Ishikawa (cell line): ENCODE results near the gene KCTD2.

Experiments
- CEBPB ChIP-seq: IDR thresholded peaks from 2 replicates; pipeline ENCODE4 v1.6.1; 2012
- CREB1 ChIP-seq: IDR thresholded peaks from 2 replicates; pipeline ENCODE4 v1.6.1; 2012; ENCODE audit warnings: low read depth
- EGR1 ChIP-seq: IDR thresholded peaks from 2 replicates; pipeline ENCODE4 v1.6.1; 2012
- EP300 ChIP-seq: IDR thresholded peaks from 2 replicates; pipeline ENCODE4 v1.6.1; 2012; ENCODE audit warnings: borderline replicate concordance
- FOXM1 ChIP-seq: IDR thresholded peaks from 2 replicates; pipeline ENCODE4 v1.6.1; 2012; ENCODE audit warnings: low read depth, borderline replicate concordance
- NFIC ChIP-seq: IDR thresholded peaks from 2 replicates; pipeline ENCODE4 v1.6.1; 2012
- TAF1 ChIP-seq: IDR thresholded peaks from 2 replicates; pipeline ENCODE4 v1.6.1; 2012; ENCODE audit warnings: low read depth, mild to moderate bottlenecking
- TCF12 ChIP-seq: IDR thresholded peaks from 2 replicates; pipeline ENCODE4 v1.6.1; 2012; ENCODE audit warnings: low read depth
- TEAD4 ChIP-seq: IDR thresholded peaks from 2 replicates; pipeline ENCODE4 v1.6.1; 2012
- YY1 ChIP-seq: IDR thresholded peaks from 2 replicates; pipeline ENCODE4 v1.6.1; 2012; ENCODE audit warnings: low read depth
- ZBTB7A ChIP-seq: IDR thresholded peaks from 2 replicates; pipeline ENCODE4 v1.6.1; 2012; ENCODE audit warnings: low read depth
- TF ChIP-seq, protein P1 (sequence below): IDR thresholded peaks from 2 replicates; pipeline ENCODE4 v1.6.1; 2012; ENCODE audit warnings: low read depth, mild to moderate bottlenecking
- TF ChIP-seq, protein P2 (sequence below): IDR thresholded peaks from 2 replicates; pipeline ENCODE4 v1.6.1; 2012
- TF ChIP-seq, protein P3 (sequence below): IDR thresholded peaks from 2 replicates; pipeline ENCODE4 v1.6.1; 2012

KCTD2 gene

DNA sequence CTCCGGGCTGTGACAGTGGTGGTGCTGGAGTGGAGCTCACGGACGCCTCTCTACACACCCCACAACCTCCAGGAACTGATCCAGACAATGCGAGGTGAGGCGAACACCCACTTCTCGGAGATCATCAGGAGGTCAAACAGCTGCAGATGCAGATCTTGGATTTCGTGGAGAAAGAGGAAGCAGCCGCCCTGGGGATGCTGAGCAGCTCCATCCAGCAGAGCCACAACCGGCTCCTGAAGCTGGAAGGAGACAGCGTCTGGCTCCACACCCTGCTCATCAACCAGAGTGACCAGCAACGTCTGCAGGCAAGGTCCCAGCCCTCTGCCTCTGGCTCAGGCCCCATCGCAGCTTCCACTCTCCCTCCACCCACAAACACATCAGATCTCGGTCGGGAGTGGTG is 27.5 kb downstream of the KCTD2 start:
- TF ChIP-seq NFIC: no peak
- TF ChIP-seq, protein P1, sequence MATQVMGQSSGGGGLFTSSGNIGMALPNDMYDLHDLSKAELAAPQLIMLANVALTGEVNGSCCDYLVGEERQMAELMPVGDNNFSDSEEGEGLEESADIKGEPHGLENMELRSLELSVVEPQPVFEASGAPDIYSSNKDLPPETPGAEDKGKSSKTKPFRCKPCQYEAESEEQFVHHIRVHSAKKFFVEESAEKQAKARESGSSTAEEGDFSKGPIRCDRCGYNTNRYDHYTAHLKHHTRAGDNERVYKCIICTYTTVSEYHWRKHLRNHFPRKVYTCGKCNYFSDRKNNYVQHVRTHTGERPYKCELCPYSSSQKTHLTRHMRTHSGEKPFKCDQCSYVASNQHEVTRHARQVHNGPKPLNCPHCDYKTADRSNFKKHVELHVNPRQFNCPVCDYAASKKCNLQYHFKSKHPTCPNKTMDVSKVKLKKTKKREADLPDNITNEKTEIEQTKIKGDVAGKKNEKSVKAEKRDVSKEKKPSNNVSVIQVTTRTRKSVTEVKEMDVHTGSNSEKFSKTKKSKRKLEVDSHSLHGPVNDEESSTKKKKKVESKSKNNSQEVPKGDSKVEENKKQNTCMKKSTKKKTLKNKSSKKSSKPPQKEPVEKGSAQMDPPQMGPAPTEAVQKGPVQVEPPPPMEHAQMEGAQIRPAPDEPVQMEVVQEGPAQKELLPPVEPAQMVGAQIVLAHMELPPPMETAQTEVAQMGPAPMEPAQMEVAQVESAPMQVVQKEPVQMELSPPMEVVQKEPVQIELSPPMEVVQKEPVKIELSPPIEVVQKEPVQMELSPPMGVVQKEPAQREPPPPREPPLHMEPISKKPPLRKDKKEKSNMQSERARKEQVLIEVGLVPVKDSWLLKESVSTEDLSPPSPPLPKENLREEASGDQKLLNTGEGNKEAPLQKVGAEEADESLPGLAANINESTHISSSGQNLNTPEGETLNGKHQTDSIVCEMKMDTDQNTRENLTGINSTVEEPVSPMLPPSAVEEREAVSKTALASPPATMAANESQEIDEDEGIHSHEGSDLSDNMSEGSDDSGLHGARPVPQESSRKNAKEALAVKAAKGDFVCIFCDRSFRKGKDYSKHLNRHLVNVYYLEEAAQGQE: no peak
- TF ChIP-seq, protein P2, sequence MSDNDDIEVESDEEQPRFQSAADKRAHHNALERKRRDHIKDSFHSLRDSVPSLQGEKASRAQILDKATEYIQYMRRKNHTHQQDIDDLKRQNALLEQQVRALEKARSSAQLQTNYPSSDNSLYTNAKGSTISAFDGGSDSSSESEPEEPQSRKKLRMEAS: no peak
- TF ChIP-seq, protein P3, sequence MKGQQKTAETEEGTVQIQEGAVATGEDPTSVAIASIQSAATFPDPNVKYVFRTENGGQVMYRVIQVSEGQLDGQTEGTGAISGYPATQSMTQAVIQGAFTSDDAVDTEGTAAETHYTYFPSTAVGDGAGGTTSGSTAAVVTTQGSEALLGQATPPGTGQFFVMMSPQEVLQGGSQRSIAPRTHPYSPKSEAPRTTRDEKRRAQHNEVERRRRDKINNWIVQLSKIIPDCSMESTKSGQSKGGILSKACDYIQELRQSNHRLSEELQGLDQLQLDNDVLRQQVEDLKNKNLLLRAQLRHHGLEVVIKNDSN: no peak
- TF ChIP-seq YY1: no peak
- no peak for TF ChIP-seq CREB1
- TF ChIP-seq EGR1: no peak
- TF ChIP-seq TEAD4: no peak
- TF ChIP-seq ZBTB7A: no peak
- no peak for TF ChIP-seq CEBPB
- TF ChIP-seq TAF1: no peak
- no peak for TF ChIP-seq TCF12

DNA sequence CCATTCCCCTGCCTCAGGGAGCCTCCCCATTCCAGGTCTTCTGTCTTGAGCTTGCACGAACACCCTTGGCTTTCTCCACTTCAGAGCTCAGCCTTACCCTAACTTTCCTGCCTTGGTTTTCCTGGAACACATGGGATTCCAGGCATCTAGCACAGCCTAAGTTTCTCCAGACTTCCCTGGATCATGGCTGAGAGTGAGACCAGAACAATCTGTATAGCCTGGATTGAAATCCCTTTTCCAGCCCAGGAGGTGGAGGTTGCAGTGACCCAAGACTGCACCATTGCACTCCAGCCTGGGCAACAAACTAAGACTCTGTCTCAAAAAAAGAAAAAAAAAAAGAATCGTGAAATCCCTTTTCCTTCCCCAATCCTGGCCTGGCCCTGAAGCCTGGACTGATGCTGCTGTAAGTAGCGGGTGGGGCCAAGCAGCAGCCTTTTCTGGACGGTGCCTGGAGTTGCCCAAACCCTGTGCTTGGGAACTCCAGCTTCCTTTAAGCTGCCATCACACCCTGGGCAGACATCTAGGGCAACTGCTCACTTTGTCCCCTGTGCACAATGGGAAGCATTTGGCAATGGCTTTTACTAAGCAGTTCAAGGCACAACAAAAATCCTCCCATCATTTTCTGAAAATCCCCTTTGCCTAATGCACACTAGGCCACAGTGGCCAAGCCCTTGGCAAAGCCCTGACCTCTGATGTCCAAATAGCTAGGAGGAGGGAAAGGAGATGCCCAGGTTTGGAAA is 28.7 kb downstream of the KCTD2 start:
- TF ChIP-seq YY1 (no peak), FOXM1 (no peak), CEBPB (no peak), EGR1 (no peak), EP300 (no peak), TAF1 (no peak), TCF12 (no peak)
- TF ChIP-seq, protein P2: no peak
- TF ChIP-seq, protein P1: no peak
- TF ChIP-seq, protein P3: no peak

DNA sequence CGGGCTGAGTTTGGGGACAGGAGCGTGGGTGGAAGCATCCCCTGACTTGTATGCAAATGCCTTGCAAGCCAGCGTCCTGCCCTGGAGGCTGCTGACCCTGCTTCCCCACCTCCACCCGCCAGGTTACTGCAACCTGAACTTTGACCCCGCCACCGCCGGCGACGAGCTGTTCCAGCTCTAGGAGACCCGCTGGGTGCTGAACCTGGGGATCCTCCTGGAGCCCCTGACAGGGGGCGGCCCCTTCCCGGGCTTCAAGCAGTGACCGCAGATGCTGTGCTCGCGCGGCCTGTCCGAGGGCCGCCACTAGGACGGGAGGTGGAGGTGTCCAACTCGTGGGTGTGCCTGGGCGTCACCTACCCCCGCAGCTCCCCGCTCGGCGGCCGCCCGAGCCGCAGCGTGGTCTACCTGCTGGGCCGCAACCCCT is 30.1 kb downstream of the KCTD2 start:
- no peak for TF ChIP-seq TCF12
- no peak for TF ChIP-seq ZBTB7A
- no peak for TF ChIP-seq TEAD4
- no peak for TF ChIP-seq FOXM1
- no peak for TF ChIP-seq EP300
- TF ChIP-seq TAF1: no peak
- no peak for TF ChIP-seq YY1
- no peak for TF ChIP-seq NFIC
- TF ChIP-seq, protein P2: no peak
- TF ChIP-seq, protein P1: no peak
- TF ChIP-seq CREB1: no peak
- TF ChIP-seq CEBPB: no peak
- TF ChIP-seq, protein P3: no peak
